GM21717 (cell line): ENCODE measurements around the gene CCDC148.

Source experiments
- ATAC-seq: cut with Tn5 transposase; IDR thresholded peaks from one replicate; pipeline ENCODE4 v1.9.1; 2021; ENCODE audit warnings: mild to moderate bottlenecking, moderate library complexity; ENCODE audit not compliant: unreplicated experiment

Gene CCDC148

DNA sequence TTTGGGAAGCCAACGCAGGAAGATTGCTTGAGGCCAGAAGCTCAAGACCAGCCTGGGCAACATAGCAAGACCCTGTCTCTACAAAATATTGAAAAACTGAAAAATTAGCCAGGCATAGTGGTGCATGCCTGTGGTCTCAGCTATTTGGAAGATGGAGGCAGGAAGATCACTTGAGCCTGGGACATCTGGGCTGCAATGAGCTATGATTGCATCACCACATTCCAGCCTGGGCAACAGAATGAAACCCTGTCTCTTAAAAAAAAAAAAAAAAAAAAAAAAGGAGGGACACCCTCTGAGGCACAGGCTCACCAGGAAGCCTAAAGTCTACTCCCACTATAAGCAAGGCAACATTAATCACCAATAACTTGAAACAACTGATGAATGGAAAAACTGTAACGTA, 151.1 kb downstream of the CCDC148 start:
- ATAC-seq, result no peak

DNA sequence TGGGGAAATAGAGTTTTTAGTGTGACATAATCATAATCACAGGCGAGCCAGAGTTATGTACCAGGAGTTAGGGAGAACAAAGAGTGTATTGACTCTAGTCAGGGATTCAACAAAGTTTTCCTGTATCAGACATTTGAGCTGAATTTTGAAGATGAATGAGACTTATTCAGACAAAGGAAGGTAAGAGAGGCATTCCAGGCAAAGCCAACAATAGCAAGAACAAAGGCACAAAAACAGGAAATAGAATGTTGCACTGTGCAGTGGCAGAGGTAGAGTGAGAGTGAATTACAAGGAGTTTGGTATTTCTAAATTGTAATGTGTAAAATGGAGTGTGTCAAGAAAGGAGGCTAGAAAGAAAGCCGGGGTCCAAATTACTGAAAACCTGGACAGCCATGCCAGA, 156.2 kb downstream of the CCDC148 start:
- ATAC-seq, result no peak

DNA sequence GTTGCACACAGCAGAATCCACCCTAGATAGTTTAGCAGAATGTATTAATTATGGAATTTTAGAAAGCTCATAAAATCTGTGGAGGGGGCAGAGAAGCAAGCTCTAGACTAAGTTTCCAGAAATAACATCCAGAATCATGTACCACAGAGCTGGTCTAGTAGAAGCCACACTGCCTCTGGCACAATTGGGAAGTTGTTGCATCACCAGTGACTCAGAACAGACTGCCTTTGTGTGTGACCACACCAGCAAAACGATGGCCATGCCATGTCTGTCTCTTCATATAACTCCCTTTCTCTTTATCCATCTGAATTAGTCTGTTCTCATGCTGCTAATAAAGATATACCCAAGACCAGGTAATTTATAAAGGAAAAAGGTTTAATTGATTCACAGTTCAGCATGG, 158.9 kb downstream of the CCDC148 start:
- ATAC-seq, result no peak

DNA sequence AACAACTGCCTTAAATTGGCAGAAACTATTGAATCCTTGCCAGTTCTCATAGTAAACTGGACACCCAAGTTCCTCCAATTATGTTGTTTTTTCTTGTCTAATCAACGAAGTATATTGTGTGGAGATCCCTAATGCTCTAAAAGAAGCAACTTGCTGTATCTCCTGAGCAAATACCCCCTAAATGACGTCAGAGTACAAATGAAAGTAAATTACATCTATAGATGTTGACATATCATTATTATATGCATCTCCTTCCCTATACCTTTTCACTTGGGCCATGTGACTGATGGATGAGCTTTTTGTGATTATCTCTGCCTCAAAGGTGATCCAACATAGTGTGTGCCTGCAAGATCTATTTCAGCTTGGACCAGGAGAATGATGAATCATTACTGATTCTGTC, 159.4 kb downstream of the CCDC148 start:
- no peak for ATAC-seq

DNA sequence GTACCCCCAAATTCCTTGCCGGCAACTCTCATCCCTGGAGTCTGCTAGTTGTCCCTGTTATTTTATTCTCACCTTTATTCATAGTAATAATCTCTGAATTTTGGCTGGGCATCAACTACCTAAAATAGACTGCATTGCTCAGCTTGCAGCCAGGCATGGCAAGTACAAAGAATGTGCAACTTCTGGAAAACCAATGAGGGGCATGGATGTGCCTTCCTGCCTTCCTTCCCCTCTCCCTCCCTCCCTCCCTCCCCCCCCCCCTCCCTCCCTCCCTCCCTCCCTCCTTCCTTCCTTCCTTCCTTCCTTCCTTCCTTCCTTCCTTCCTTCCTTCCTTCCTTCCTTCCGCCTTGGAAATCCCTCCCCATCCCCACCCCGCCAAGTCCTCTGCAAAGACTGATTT, 162.8 kb downstream of the CCDC148 start:
- ATAC-seq, result no peak

DNA sequence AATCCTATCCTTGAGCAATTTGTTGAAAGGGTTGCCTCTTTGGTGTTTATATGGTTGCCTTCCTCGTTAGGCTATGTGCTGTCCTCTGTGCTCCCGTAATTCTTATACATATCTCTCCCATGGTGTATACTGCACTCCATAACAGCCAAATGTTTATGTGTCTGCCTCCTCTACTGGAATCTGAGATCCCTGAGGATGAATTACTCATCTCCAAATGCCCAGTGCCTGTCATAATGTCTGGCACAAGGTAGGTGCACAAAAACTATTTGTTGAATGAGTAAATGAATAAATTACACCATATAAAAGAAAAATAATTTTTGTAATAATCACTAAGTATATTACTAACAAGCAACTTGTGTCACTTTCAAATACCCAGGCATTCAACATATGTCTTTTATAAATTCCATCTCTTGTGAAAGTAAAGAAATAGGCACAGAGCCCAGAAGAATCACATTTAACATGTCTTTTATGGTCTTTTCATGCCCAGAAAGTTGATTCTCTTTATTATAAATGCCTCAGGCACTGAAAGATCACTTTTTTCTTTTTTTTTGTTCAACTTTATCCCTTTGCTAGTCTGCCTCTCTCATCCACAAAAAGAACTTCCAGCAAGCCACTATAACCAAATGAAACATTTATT, 164.9 kb downstream of the CCDC148 start:
- ATAC-seq, result no peak

DNA sequence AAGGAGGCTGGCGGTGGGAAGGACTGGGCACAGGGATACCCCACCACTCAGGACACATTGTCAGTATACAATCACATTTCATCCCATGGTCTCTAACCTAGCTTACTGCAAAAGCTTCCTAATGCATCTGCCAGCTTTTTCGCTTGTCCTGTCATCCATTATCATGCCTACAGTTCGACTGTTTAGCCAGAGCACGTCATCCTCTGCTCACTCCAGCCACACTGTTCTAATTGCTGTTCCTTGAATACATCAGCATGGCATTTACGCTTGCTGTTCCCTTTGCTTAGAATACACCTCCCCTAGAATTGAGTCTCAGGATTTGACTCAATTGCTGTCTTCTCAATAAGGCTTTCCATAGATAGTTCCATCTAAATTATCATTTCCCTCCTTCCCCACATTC, 166.3 kb downstream of the CCDC148 start:
- no peak for ATAC-seq

DNA sequence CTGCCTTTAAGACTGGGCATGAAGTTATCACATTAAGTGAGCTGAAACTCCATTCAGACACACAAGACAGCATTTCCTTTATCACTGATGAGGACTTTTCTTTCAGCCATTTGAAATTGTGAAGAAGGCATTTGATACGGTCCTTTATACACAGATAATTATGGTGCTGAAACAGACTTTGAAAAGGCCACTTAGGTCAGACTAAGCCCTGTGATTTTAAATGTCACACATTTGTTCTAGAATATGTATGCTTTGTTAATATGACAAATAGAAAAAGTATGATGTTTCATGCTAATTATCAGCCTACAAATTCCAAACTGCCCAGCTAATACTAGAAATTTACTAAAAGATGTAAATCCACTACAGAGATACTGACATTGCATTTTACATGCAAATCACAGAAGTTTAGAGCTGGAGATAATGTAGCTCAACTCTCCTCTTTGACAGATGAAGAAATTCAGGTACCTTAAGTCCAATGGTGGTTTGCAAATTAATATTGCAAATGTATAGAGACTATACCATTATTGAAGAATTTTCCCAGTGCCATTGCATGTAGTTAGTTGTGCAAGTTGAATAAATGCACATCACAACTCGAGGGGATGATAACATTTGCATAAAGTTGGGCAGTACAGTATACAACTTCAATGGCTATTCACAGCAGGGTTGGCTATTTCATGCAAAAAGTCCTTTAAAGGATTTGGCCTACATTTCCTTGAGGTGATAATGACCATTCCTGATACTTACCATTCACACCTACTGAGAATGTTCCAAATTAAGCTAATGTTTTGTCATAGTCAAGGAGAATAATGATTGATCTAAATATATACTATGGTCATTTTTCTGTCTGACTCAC, 179.7 kb downstream of the CCDC148 start:
- ATAC-seq, result no peak

DNA sequence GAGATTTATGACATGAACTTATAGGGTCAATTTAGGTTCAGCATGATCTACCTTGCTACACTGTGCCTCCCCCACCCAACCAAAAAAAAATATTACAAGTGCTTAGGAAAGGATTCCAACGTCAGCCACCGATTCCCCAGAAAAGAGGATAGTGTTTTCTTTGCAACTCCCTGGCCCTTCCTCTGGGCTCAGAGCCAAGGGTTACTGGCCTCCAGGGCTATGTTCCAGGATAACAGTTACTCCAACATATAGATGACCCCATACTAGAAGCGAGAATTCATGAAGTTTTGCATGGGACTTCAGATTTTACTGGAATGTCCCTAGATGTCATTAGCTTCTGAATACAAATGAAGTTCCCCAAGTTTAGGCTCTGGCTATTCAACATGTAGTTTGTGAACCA, 182.8 kb downstream of the CCDC148 start:
- ATAC-seq, result no peak

DNA sequence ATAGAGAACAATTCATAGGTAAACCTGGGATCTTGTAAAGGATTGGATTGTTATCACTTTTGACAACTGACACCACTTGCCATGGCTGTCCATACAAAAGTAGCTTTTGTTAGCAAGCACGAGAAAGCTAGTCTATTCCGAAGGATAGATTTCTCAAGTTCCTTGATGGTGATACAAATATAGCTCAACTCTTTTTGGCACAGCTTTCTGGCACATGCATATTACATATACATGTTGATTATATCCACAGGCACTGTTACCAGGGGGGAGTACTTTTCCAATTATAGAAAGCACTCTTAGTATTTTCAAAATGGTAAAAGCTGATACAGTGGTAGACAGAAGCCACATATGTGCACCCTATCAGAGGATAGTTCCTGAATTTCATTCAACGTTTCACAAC, 186.0 kb downstream of the CCDC148 start:
- ATAC-seq, result no peak

DNA sequence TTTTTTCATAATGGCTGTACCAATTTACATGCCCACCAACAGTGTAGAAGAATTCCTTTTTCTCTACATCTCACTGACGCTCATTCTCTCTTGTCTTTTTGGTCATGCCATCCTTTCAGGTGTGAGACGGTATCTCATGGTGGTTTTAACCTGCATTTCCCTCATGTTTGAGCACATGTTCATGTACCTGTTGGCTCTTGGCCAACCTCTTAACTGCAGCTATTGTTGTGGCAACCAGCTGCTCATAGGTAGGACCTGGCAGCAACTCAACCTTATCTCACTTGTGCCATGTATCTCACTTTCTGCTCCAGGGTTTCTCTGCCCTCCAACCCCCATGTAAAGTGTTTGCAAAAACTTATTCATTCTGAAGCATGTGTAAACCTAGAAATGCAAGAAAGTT, 187.4 kb downstream of the CCDC148 start:
- ATAC-seq, result no peak

DNA sequence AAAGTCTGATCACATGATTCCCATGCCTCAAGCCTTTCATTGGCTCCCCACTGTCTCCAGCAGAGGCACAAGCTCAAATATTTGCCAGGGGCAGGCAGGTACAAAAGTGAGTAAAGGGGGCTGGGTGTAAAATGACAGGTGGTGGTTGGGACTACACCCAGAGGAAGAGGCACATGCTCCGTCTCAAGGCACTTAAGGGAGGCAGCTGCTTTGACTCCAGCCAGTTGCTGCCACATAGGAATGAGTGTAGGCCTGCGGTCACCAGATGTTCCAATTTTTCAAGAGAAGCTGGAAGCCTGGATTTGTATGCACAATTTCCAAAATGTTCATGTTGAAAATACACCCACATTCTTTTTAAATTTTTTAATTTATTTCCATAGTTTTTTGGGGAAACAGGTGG, 190.4 kb downstream of the CCDC148 start:
- no peak for ATAC-seq

DNA sequence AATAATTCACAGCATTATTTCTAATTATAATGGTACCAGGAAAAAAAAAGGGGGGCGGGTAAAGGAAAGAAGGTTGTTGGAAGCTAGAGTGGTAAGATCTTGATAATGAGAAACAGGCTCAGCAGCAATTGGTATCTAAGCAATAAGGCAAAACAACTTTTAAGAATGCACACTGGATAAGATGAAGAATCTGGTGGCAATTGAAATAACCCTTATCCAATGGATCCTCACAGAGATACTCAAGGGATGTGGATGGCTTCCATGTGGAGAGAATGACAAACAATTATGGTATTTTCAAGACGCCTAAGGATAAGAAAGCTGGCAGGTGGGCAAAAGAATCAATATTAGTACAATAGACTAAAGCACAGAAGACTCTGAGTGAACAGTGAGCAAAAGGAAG, 201.3 kb downstream of the CCDC148 start:
- no peak for ATAC-seq

DNA sequence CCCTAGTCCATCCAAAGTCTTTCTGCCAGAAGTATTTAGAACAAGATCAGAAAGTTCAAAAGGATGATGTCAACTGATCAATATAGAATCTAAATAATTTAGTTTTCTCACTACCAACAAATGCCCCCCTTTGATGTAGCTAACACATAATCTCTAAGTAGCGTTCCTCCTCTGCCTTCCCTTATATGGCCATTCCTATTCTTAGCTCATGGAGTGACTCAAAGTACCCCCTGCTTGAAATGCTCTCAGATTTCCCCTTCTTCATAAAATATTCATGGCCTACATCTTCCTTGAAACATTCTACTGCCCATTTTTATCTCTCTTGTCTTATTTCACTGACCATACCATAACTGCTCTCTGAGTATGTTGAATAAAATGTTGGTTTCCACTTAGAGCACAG, 203.4 kb downstream of the CCDC148 start:
- ATAC-seq, result no peak

DNA sequence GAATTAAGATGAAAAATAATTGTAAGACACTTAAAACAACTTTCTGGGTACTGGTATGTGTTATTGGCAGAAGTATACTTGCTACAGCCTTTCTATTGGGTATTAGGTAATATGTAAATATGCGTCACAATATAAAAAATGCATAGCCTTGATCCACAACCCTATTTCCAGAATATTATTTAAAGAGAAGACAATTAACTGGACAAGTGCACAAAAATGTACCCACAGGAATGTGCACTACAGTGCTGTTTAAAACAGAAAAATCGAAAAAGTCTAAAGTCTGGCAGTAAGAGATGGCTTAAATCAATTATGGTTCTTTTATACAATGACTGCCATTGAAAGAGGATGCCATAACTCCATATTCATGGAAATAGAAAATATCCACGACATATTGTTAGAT, 205.2 kb downstream of the CCDC148 start:
- no peak for ATAC-seq

DNA sequence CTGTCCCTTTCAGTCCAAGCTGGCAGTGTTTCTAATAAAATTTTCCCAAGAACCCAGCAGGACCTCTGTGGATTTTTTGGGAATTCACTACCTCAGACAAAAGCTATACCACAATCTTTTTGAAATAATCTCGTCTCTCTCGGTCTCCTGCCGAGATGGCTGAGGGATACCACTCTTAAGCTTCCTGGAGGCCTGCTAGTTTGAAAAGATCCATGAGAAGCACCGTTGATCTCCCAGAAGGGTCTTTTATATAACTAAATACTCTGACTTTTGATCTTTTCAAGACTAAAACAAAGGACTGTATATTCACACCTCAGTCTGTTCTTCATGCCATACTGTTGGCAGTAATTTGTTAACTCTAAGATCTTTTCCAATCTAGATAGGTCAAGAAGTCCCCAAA, 213.2 kb downstream of the CCDC148 start:
- ATAC-seq, result no peak

DNA sequence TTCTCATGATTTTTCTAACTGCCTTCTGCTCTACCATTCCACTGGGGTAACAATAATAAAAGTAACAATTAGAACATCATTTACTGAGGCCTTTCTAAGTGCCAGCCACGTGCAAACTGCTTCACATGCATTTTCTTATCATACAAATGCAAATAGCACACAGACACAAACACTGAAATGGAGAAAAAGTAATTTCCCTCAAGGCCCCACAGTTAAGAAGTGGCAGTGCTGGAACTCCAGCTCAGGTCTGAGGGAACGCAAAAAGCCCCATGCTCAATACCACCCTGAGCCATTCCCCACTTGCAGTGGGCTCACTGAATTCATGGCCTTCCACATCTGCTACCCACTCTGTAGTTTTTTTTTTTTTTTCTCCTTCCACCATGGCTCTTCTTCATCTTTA, 214.3 kb downstream of the CCDC148 start:
- no peak for ATAC-seq

DNA sequence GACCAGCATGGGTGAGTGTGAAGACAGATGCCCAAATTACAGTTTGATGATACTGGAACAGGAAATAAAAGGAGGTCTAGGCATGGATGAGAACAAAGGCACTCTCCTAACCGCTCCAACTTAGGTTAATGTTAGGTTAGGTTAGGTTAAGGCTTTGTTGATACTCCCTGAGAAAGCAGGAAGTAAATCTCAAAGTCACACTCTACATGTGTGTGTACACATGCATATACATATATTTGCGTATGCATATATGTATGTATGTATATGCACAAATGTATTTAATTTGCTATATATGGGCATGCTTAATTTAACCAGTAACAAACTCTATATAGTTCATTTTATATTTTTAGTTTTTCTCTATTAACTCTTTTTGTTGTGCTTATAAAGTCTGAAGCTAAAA, 215.6 kb downstream of the CCDC148 start:
- no peak for ATAC-seq

DNA sequence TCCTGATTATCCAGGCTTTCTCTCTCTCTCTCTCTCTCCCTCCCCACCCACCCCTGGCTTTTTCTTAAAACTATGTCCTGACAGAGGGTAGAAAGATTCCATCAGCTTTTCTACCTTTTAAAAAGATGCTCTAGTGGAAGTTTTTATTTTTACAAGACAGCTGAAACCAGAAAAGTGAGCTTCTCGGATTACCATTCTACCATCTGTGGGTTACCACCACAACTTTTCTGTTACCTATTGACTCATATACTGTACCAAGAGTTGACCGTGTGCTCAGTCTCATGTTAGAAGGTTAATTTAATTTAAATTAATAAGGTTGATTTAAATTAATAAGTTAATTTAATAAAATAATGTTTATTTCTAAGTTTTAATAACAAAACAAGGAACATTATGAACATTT, 217.3 kb downstream of the CCDC148 start:
- ATAC-seq, result no peak

DNA sequence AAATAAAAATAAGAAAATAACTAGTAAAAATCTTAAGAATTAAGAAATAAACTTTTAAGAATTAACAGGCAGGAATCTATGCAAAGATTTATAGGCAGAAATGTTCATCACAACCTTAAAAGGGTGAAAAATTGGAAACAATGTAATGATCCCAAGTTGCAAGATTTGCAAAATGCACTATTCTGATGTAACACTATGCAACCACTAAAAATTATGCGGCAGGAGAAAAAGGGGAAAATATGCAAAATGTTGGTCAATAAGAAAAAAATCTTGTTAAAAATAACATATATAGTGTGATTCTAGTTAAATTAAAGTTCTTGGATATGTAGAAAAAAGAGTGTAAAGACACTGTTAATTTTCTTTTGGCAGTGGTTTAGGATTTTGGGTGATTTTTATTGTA, 222.1 kb downstream of the CCDC148 start:
- ATAC-seq, result no peak

DNA sequence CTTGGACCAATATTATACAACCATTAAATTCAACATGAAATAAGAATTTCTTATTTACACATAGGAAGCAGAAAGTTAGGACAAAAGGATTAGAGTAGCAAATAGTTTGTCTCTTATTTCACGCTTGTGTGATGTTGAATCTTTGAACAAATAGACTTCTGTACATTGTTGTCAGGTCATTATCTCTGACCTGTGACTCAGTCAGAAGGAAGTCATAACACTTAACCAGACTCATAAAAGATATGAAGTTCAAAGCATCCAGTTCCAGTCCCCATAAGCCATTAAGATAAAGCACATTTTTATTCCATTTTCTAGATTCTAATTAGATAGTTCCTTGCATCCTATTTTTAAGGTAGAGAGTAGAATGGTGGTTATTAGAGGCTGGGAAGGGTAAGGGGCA, 224.1 kb downstream of the CCDC148 start:
- ATAC-seq, result no peak

DNA sequence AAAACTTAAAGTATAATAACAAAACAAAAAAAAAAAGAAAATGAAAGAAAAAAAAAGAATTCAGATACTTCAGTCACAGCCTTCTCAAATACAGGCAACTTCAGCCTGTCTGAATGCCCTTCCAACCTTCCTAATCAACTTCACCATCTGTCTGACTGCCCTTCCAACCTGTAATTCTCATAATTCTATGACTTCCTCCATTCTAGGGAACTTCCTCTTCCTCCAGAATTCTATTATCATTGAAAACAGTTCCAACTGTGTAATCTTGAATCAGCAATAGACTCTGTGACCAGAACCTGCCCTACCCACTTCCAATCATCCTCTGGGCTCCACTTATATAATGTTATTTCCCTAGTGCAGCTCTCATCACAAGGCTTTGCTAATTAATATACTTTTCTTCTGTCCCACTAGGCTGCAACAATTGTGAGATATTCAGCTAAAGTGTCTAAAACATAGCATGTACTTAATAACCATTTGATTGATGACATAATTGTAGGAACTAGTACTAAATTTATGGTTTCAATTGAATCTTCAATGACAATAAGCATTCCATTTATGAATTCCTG, 227.5 kb downstream of the CCDC148 start:
- ATAC-seq, result no peak
